Suppressor macrophage treated with lipopolysaccharide for 4 hours (primary cell): ENCODE results near the gene FHDC1.
"Not testable (repeated sequence)": the region's sequence is repeated elsewhere in the genome, so short reads cannot be mapped to it uniquely, and the experiment has no call there.

Source experiments
- DNase-seq: peaks from one replicate; pipeline ENCODE4 v3.0.0-alpha.2; 2020

FHDC1 gene, protein sequence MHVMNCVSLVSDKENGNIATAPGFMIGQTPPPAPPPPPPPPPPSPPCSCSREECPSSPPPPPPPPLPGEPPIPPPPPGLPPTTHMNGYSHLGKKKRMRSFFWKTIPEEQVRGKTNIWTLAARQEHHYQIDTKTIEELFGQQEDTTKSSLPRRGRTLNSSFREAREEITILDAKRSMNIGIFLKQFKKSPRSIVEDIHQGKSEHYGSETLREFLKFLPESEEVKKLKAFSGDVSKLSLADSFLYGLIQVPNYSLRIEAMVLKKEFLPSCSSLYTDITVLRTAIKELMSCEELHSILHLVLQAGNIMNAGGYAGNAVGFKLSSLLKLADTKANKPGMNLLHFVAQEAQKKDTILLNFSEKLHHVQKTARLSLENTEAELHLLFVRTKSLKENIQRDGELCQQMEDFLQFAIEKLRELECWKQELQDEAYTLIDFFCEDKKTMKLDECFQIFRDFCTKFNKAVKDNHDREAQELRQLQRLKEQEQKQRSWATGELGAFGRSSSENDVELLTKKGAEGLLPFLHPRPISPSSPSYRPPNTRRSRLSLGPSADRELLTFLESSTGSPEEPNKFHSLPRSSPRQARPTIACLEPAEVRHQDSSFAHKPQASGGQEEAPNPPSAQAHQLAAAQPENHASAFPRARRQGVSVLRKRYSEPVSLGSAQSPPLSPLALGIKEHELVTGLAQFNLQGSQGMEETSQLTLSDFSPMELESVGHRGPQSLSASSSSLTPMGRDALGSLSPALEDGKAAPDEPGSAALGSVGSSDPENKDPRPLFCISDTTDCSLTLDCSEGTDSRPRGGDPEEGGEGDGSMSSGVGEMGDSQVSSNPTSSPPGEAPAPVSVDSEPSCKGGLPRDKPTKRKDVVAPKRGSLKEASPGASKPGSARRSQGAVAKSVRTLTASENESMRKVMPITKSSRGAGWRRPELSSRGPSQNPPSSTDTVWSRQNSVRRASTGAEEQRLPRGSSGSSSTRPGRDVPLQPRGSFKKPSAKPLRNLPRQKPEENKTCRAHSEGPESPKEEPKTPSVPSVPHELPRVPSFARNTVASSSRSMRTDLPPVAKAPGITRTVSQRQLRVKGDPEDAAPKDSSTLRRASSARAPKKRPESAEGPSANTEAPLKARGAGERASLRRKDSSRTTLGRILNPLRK

GRCh38 chr4:152935631-152936445, at the start of gene FHDC1:
TSS of gene FHDC1 (plus strand) at chr4:152936323. CDS start at chr4:152943058, 6,735 bp downstream.
- no peak for DNase-seq

GRCh38 chr4:152887981-152888380, 48.1 kb upstream of the FHDC1 start:
- DNase-seq = no peak

DNA sequence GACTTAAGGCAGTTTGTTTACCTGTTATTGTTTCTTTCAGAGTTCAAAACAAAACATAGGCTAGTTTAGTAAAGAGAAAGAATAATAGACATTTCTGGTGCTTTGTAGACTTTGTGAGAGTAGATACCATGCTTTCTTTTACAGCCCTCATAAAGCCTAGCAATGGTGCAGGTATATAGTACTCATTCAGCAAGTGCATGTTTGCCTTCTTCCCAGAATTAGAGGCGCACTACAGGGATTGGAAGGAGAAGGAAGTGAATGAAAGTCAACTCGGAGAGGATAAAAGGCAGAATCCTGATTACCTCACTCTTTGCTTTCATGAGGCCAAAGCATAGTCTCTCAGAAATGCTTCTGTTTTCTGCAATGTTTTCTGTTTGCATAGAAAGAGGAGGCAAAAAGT, 43.1 kb upstream of the FHDC1 start:
- DNase-seq = no peak

- DNase-seq = no peak
Measured at GRCh38 chr4:152894673-152895072, 41.5 kb upstream of the FHDC1 start.

- DNase-seq = no peak
Measured at GRCh38 chr4:152896811-152897210, 39.3 kb upstream of the FHDC1 start.

GRCh38 chr4:152898133-152898532, 38.0 kb upstream of the FHDC1 start:
- not testable (repeated sequence) for DNase-seq

- DNase-seq = no peak
Measured at GRCh38 chr4:152898606-152899005, 37.5 kb upstream of the FHDC1 start.

DNA sequence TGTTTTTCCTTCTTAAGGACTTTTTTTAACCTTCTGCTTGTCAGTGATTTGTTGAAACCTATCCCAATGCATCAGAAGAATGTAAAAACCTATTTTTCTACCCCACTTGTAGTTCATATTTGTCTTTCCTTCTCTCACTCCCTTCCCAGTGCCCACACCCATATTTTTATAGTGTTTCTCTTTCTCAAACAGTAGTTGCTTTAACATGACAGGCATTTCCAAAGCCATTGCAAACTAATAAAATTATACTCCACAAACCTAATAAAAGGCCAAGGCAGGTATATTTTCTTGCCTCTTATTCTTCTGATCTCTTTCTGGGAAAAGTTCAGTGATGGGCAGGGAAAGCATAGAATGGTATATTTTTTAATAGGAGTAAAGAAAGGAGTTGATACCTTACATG, 35.7 kb upstream of the FHDC1 start:
- no peak for DNase-seq

GRCh38 chr4:152901205-152901604, 34.9 kb upstream of the FHDC1 start:
- no peak for DNase-seq

DNA sequence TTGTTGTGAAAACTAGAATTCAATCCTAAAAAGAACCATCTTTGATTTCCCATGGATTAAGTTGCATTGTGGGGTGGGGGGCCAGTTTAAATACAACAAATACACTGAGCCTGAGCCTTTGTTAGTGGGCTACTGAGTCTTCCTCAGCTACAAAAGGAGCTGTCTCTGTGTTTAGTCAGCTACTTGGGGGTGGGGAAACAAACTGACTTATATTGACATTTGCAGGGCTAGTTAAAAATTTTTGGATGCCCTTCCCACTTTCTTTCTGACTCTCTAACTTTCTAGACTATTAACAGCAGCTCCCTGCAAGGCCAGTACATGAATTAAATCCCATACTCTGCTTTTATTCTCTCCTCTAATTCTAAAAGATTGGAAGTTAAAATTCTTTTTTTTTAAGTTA, 32.5 kb upstream of the FHDC1 start:
- no peak for DNase-seq

DNA sequence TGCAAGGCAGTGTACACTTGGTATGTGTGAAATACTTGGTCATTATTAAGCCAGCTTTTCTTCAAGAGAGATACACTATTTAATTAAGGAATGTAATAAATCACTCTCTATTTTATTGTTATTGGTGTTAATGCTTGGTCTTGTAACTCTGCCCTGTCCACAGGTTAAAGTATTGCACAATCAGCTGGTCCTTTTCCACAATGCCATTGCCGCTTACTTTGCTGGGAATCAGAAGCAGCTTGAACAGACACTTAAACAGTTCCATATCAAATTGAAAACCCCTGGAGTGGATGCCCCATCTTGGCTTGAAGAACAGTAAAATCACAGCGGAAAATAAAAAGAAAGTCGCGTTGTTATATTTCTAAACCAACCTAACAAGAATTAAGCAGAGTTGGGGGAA, 26.2 kb upstream of the FHDC1 start:
- DNase-seq = no peak

DNA sequence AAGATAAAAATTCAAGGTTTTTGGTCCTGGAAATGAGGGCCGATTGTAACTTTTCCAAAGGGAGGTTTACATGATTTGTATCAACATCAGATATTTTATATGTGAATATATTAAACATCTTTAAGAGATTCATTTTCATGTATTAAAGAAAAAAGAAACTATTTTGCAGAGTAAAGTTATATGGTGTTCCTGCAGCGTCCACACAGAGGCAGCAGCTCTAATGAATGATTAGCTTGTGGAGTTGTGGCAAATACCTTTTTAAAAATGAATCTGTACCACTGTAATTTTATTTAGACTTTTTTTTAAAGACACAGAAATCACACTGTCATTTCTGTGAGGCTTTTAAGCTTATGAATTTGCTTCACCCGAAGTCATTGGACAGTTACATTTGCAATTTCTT, 25.6 kb upstream of the FHDC1 start:
- DNase-seq = no peak

DNA sequence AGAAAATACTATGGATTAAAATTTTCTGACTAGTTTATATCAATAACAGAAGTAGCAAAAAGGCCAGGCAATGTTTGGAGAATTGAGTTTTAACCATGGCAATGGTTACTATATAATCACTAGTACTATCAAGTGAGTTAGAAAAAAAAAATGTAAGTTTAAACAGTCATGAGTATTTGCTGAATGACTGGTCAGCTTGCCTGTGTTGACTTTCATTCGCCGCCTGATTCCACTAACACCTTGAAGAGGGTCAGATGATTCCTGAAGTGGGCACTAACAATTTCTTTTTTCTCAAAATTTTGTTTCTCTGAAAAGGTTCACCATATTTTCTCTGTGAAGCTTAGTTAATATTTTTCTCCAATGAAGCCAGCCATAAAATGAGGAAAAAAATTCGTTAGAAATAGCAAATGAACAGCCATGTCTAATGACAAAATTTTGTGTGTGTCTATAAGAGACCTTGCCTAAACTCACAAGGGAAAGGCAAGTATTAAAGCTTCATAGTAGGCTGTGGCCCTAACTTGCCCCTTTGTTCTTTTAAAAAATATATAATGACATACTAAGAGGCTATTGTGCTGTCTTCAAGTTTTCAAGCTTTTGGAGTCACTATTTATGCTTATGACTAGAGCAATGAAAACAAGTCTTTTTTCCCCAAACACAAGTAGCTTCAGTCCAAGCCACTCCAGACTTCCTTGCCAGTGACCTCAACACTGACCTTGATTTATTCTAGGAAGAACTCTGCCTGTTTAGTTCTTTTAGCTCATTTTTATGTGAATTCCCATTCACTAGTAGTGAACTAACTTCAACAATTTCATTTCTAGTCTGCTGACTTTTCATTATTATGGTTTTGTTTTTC, 18.4 kb upstream of the FHDC1 start:
- no peak for DNase-seq

DNA sequence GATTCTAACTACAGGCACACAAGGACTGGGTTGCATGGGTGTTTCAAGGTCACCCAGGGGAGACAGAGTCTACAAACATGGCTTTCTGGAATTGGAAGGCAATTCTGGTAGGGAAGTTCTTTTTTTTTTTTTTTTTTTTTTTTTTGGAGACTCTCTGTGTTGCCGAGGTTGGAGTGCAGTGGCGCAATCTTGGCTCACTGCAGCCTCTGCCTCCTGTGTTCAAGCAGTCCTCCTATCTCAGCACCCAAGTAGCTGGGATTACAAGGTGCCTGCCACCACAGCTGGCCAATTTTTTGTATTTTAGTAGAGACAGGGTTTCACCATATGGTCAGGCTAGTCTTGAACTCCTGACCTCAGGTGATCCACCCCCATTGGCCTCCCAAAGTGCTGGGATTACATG, 16.3 kb upstream of the FHDC1 start:
- DNase-seq = no peak

DNA sequence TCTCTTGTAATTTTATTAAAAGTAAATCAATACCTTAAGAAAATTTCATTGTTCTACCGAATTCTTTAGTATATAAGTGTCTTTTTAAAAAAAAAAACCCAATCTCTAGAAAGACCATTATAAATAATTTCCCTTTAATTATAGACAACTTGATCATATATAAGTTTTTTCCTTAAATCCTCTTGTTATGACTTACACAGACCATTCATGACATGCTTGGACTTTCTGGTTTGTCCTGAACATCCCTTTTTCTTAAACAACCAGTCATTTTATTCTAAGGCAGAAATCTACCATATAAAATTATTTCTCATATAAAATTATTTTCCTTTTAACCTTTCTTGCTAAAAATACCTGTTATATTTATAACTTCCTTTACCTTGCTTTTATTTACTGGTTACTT, 15.4 kb upstream of the FHDC1 start:
- no peak for DNase-seq

DNA sequence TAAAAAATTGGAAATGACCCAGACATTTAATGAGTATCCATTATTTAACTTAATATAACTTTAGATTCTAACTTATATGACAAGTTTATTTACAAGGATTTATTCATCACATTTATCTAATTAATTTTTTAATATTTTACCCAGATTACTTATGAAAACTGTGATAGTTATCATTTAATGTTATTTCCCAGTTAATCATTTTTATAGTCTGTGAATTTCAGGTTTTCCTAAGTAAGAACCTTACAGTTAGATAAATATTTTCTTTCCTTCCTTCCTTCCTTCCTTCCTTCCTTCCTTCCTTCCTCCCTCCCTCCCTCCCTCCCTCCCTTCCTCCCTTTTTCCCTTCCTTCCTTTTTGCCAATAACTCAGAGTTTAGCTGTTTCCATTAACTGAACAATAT, 14.8 kb upstream of the FHDC1 start:
- DNase-seq = no peak

DNA sequence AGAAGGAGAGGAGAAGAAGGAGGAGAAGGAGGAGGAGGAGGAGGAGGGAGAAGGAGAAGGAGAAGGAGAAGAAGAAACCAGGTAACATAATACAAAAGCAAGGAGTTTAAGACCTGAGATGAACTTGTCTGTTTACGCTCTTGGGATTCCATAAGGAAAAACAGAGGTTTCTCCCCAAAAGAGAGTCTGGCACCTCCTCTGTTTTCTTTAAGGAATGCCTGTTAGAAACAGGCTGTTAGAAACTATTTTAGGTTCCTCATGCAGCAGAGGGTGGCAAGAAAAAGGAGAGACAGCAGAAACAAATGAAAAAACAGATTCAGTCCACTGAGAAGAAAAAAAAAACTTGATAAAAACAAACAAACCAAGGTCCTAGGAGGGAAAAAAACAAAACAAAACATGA, 10.3 kb upstream of the FHDC1 start:
- no peak for DNase-seq

- DNase-seq = no peak
Measured at GRCh38 chr4:152926959-152927358, 9.2 kb upstream of the FHDC1 start.

GRCh38 chr4:152927737-152928136, 8.4 kb upstream of the FHDC1 start:
- DNase-seq = peak; percentile 3

DNA sequence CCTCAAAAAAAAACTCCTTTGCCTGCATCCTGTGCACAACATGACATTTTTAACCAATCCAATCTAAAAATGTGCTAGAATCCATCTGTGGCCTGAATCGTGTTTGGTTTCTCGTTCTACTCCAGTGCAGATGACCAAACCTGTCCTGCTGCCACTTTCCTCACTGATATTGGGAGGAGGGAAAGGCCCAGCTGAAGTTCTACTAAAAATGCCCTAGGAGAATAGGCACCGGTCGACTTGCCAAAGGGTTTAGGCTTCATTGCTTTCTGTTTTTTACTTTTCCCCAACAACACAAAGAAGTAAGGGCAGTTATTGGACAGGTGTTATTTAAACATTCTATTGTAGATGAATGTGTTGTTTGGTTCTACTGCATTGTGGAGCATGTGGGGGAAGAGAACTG, 7.8 kb upstream of the FHDC1 start:
- DNase-seq = no peak

- no peak for DNase-seq
Measured at GRCh38 chr4:152929888-152930287, 6.2 kb upstream of the FHDC1 start.

- DNase-seq = no peak
Measured at GRCh38 chr4:152935143-152935542, 980 bp upstream of the FHDC1 start.
